ENCODE data around the gene ARCN1.
A peak's percentile ranks its signal among the peaks of the same experiment; 100 is the strongest.
"Not testable (repeated sequence)": the region's sequence is repeated elsewhere in the genome, so short reads cannot be mapped to it uniquely, and the experiment has no call there.

The ARCN1 gene

DNA sequence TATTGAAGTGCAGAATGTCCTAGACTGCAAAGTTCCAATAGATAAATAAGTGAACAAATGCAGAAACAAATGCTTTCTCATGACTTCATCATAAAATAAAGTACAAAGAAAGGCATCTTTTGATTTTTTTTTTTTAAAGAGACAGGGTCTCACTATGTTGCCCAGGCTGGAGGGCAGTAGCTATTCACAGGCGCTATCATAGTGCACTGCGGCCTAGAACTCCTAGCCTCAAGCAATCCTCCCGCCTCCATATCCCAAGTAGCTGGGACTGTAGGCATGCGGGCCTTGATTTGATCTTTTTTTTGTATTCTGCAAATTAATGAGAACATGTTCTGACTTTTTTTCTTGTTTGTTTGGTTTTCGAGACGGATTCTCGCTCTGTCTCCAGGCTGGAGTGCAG, 2.4 kb downstream of the ARCN1 start:
- H3K4me1 Mint-ChIP-seq (ENCODE audit: low read depth): peaks cover 65% of the 10 kb centered on the region

DNA sequence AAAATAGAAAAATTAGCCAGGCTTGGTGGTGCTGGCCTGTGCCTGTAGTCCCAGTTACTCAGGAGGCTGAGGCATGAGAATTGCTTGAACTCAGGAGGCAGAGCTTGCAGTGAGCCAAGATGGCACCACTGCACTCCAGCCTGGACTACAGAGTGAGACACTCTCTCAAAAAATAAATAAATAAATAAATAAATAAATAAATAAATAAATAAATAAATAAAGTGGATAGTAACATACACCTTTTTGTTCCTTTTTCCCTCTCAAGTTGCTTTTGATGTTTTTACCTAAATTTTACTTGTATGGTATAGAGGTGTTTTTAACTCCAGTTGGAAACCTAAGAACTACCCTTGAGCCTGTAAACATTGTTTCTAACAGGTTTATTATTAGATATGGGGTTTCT, 5.8 kb downstream of the ARCN1 start:
- not testable (repeated sequence) for H3K36me3 Mint-ChIP-seq; H3K27me3 Mint-ChIP-seq; H3K9me3 Mint-ChIP-seq (ENCODE audit: low read depth); H3K27ac Mint-ChIP-seq; H3K4me3 Mint-ChIP-seq
- peaks cover 55% of the 10 kb centered on the region for H3K4me1 Mint-ChIP-seq (ENCODE audit: low read depth)

More for the DNA sequence above, 2.4 kb downstream of the ARCN1 start:
- H3K9me3 Mint-ChIP-seq (ENCODE audit: low read depth): no peaks in the 10 kb centered on the region
- H3K4me3 Mint-ChIP-seq: peak overlapping the region; percentile 67
- H3K36me3 Mint-ChIP-seq: peaks cover 2% of the 10 kb centered on the region
- H3K27ac Mint-ChIP-seq: no peak overlapping the region
- H3K27me3 Mint-ChIP-seq: no peaks in the 10 kb centered on the region

DNA sequence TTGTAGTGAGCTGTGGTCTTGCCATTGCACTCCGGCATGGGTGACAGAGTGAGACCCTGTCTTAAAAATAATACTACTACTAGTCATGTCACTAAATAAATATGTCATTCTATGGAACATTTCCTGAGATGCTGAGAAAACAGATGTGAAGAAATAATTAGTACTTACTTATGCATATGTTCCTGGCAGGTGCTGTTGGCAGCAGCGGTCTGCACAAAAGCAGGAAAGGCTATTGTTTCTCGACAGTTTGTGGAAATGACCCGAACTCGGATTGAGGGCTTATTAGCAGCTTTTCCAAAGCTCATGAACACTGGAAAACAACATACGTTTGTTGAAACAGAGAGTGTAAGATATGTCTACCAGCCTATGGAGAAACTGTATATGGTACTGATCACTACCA, 8.8 kb downstream of the ARCN1 start:
- Mint-ChIP-seq H3K36me3 (peaks cover 2% of the 10 kb centered on the region), H3K4me3 (no peak overlapping the region), H3K27ac (peak overlapping the region; percentile 16), H3K27me3 (no peaks in the 10 kb centered on the region), H3K9me3 (ENCODE audit: low read depth) (no peaks in the 10 kb centered on the region), H3K4me1 (ENCODE audit: low read depth) (peaks cover 31% of the 10 kb centered on the region)

DNA sequence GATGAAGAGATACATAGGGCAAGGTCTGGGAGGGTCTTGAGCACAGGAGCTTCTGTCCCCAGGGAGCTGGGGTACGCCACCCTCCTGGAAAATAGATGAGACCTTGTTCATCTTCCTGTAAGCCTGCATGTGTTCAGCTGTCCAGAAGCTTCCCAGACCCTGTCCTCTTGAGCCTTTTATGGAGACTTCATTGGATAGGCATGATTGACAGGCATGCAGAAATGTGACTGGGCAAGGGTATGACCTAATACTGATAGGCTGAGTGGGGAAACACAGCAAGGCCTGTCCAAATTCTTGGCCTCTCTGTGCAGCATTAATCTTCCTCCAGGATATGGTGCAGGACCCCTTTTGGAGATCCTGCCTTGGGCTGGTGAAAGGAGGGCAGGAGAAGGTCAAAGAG, 15.7 kb downstream of the ARCN1 start:
- peaks cover 4% of the 10 kb centered on the region for H3K4me1 Mint-ChIP-seq (ENCODE audit: low read depth)
- H3K36me3 Mint-ChIP-seq: no peaks in the 10 kb centered on the region
- no peak overlapping the region for H3K4me3 Mint-ChIP-seq

DNA sequence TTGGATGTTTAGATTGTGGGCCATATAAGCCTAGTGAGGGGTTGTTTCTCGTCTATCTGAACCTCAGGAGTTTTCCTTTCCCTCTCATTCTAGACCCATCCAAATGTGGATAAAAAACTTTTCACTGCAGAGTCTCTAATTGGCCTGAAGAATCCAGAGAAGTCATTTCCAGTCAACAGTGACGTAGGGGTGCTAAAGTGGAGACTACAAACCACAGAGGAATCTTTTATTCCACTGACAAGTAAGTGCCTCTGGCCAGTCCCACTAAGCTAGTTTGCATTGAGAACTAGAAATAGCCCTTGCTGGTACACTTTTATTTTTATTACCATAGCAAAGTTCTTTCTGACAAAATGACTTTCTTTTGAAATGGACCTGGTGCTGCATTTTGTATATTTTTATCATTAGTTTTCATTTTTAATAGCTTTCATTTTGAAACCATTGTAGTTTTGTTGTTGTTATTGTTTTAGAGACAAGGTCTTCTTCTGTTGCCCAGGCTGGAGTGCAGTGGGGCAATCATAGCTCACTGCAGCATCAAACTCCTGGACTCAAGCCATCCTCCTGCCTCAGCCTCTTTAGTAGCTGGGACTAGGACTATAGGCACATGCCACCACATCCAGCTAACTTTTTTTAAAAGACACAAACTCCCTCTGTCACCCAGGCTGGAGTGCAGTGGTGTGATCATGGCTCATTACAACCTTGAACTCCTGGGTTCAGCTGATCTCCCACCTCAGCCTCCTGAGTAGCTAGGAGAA, 20.6 kb downstream of the ARCN1 start:
- peaks cover 2% of the 10 kb centered on the region for H3K36me3 Mint-ChIP-seq
- H3K4me1 Mint-ChIP-seq (ENCODE audit: low read depth): peaks cover 17% of the 10 kb centered on the region
- H3K4me3 Mint-ChIP-seq: no peak overlapping the region
- H3K9me3 Mint-ChIP-seq (ENCODE audit: low read depth): no peaks in the 10 kb centered on the region
- H3K27ac Mint-ChIP-seq: no peak overlapping the region
- H3K27me3 Mint-ChIP-seq: no peaks in the 10 kb centered on the region

More for the DNA sequence above, 15.7 kb downstream of the ARCN1 start:
- Mint-ChIP-seq H3K9me3 (ENCODE audit: low read depth) (no peaks in the 10 kb centered on the region), H3K27me3 (no peaks in the 10 kb centered on the region), H3K27ac (peak overlapping the region; percentile 41)

DNA sequence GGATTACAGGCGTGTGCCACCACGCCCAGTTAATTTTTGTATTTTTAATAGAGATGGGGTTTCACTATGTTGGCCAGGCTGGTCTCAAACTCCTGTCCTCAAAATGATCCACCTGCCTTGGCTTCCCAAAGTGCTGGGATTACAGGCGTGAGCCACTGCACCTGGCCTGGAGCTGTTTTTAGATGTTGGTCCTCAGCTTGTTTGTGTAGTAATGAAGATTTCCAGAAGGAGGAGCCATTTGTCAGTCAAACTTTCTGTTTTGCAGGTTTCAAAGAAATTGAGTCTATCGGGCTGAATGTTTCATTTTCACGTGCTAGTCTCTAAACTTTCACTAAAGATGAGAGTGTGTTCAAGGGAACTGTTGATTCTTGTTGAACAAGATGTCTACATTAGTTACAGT, 22.8 kb downstream of the ARCN1 start:
- not testable (repeated sequence) for H3K27me3 Mint-ChIP-seq; H3K9me3 Mint-ChIP-seq (ENCODE audit: low read depth); H3K36me3 Mint-ChIP-seq; H3K4me3 Mint-ChIP-seq
- Mint-ChIP-seq H3K4me1 (ENCODE audit: low read depth) (peaks cover 17% of the 10 kb centered on the region), H3K27ac (peak overlapping the region; percentile 73)

DNA sequence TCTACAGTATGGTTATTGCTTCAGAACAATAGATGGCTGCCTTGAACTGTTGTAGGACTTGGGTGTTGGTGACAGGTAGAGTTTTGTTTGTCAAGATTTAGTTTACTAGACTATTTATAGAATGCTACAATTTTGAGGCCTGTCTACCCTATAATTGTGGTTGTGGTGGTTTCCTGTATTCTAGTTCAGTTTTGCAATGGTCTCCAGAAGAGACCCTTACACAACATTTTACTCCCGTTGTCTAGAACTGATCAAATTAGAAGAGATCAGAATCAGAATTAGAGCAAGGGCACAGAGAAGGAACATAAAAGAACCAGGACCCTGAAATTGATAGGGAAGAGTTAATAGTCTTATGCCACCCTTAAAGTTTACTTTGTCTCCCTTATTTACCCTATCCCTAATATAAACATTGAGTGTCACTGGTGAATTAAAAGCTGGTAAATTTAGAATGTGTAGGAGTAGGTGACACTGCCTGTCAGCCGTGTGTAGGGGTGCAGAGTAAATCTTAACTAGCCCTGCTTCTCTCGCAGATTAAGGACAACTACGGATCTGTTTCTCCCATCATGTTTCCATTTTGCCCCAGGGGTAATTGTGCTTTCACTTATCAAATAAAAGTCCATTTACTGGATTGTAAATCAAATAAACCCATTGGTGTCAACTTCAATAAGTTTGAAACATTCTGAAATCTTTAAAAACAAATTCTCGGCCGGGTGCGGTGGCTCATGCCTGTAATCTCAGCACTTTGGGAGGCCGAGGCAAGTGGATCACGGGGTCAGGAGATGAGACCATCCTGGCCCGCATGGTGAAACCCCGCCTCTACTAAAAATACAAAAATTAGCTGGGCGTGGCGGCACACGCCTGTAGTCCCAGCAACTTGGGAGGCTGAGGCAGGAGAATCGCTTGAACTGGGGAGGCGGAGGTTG, 24.3 kb downstream of the ARCN1 start:
- peak overlapping the region; percentile 75 for H3K27ac Mint-ChIP-seq
- no peak overlapping the region for H3K4me3 Mint-ChIP-seq

DNA sequence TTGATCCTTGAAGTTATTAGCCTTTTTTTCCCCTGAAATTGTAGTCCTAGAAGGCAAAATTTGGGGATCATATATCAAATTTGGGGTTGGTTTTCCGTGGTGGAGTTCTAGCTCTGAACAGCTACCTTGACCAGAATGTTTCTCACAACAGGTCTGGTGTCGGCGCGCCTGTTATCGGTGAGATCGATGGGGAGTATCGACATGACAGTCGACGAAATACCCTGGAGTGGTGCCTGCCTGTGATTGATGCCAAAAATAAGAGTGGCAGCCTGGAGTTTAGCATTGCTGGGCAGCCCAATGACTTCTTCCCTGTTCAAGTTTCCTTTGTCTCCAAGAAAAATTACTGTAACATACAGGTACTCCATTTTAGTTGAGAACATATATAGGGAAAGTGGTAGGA, 25.3 kb downstream of the ARCN1 start:
- Mint-ChIP-seq H3K27ac (no peak overlapping the region), H3K4me1 (ENCODE audit: low read depth) (peaks cover 17% of the 10 kb centered on the region), H3K27me3 (no peaks in the 10 kb centered on the region), H3K4me3 (no peak overlapping the region), H3K9me3 (ENCODE audit: low read depth) (no peaks in the 10 kb centered on the region), H3K36me3 (peaks cover 2% of the 10 kb centered on the region)

More for the DNA sequence above, 24.3 kb downstream of the ARCN1 start:
- Mint-ChIP-seq H3K4me1 (ENCODE audit: low read depth) (peaks cover 17% of the 10 kb centered on the region), H3K36me3 (peaks cover 2% of the 10 kb centered on the region), H3K27me3 (no peaks in the 10 kb centered on the region), H3K9me3 (ENCODE audit: low read depth) (no peaks in the 10 kb centered on the region)

DNA sequence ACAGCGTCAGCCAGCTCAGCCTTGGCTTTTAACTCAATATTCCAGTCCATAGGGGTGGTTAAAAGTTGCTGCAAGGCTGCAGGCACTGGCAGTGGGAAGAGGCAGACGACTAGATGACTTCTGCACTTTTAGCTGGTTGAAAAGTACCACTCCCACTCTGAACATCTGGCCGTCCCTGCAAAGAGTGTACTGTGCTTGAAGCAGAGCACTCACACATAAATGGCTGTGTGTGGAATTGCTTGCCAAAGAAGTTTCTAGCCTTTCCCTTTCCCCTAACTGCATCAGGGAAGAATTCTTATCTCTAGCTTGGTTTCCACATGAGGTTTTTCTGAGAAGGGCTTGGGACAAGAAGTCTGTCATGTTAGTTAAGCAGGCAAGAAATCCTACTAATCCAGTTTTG, 30.1 kb downstream of the ARCN1 start:
- peak overlapping the region; percentile 5 for H3K27ac Mint-ChIP-seq
- no peak overlapping the region for H3K4me3 Mint-ChIP-seq
- H3K36me3 Mint-ChIP-seq: peaks cover 2% of the 10 kb centered on the region
- peaks cover 2% of the 10 kb centered on the region for H3K4me1 Mint-ChIP-seq (ENCODE audit: low read depth)
- no peaks in the 10 kb centered on the region for H3K9me3 Mint-ChIP-seq (ENCODE audit: low read depth)
- no peaks in the 10 kb centered on the region for H3K27me3 Mint-ChIP-seq

DNA sequence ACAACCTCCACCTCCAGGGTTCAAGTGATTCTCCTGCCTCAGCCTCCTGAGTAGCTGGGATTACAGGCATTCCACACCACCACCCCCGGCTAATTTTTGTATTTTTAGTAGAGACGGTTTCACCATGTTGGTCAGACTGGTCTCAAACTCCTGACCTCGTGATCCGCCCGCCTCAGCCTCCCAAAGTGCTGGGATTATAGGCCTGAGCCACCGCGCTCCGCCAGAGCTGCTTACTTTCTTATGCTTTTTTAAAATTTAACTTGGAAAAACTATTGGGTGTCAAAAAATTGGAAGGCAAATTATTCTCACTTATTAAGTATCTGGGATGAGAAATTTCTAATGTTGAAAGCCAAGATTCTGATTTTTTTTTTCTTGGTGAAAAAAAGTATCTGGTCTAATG, 31.5 kb downstream of the ARCN1 start:
- H3K9me3 Mint-ChIP-seq (ENCODE audit: low read depth); H3K36me3 Mint-ChIP-seq; H3K4me1 Mint-ChIP-seq (ENCODE audit: low read depth); H3K27me3 Mint-ChIP-seq; H3K4me3 Mint-ChIP-seq; H3K27ac Mint-ChIP-seq: not testable (repeated sequence)

DNA sequence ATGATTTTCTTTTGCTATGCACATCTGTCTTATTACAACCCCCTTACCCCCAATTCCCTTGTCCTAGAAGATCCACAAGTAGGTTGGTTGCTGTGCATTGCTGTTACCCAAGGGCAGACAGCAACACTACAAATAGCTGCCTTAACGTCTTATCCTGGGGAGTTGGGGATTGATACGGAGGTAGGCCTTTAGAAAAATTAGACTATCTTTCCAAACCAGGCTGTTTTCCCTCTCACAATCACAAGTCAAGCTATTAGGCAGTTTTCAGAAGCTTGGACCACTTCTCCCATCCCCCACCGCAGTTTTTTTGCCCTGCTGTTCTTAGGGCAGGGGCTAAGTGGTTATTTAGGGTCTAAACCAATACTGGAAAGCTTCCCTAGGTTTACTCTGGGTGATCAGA, 32.4 kb downstream of the ARCN1 start:
- no peaks in the 10 kb centered on the region for H3K27me3 Mint-ChIP-seq
- peaks cover 12% of the 10 kb centered on the region for H3K4me1 Mint-ChIP-seq (ENCODE audit: low read depth)
- H3K36me3 Mint-ChIP-seq: peaks cover 2% of the 10 kb centered on the region
- H3K4me3 Mint-ChIP-seq: no peak overlapping the region
- no peaks in the 10 kb centered on the region for H3K9me3 Mint-ChIP-seq (ENCODE audit: low read depth)
- no peak overlapping the region for H3K27ac Mint-ChIP-seq

DNA sequence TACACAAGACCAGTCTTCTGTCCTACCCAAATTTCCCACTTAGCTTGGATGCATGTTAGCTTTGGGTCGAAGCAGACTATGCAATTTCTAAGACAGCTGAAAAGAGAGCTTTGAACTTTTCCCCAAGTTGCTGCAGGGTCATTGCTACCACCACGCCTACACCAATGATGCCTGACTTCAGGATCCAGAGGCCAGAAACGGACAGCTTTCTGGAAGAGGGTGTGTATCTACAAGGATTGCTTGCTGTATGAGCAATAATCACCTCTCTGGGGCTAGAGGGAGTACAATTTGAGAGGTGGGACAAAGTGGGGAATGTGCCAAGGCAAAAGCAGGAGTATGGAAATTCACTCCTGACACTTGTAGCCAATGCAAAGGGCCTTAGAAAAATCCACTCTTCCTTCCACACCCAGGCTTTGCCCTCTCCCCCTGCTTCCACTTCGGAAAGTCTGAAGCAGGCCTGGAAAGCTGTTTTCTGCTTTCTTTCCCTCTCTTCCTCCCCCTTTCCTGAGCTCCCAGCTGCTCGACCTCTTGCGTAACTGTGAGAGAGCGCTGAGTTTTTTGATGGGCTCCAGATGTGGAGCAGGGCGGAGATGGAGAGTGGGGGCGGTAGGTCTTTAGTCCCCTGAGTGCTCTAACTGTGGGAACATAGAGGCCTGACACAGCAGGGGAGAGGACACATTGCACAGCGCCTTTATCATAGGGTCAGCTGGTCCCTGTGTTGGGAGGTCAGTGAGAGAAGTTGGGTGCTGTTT, 33.1 kb downstream of the ARCN1 start:
- H3K27me3 Mint-ChIP-seq: no peaks in the 10 kb centered on the region
- H3K4me1 Mint-ChIP-seq (ENCODE audit: low read depth): peaks cover 16% of the 10 kb centered on the region
- H3K36me3 Mint-ChIP-seq: peaks cover 2% of the 10 kb centered on the region

DNA sequence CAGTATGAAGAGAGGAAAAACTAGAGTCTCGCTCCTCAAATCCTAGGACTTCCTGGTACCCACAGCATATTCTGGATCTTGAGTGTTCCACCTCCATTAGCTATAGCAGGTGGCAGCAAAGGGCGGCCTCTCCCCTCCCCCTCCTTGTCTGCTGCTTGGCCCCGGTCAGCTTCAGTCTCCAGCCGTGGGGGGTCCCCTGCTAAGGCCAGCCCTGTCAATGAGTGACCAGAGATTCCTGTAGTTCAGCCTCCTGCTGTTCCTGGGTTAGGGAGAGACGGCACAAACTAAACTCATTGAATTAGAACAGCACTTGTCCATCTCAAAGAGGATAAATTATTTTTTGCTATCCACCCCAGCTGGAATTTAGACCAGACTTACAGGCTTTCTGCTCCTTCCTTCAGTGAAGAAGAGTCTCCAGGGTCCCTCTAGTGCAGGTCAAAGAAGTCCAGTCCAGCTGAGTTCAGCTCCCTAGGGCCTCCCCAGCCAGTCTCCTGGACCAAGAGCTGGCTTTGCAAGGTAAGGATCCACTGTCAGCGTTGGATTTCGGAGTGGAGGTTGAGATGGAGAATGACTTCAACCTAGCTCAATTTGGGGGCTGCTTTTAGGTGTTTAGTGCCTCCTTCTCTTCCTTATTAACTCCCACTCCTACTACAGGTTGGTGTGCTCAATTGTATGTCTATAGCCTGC, 34.1 kb downstream of the ARCN1 start:
- Mint-ChIP-seq H3K27ac (peak overlapping the region; percentile 72), H3K27me3 (no peaks in the 10 kb centered on the region), H3K4me3 (peak overlapping the region; percentile 69), H3K9me3 (ENCODE audit: low read depth) (no peaks in the 10 kb centered on the region), H3K4me1 (ENCODE audit: low read depth) (peaks cover 19% of the 10 kb centered on the region), H3K36me3 (peaks cover 2% of the 10 kb centered on the region)

More for the DNA sequence above, 33.1 kb downstream of the ARCN1 start:
- Mint-ChIP-seq H3K27ac (no peak overlapping the region), H3K4me3 (no peak overlapping the region), H3K9me3 (ENCODE audit: low read depth) (no peaks in the 10 kb centered on the region)

DNA sequence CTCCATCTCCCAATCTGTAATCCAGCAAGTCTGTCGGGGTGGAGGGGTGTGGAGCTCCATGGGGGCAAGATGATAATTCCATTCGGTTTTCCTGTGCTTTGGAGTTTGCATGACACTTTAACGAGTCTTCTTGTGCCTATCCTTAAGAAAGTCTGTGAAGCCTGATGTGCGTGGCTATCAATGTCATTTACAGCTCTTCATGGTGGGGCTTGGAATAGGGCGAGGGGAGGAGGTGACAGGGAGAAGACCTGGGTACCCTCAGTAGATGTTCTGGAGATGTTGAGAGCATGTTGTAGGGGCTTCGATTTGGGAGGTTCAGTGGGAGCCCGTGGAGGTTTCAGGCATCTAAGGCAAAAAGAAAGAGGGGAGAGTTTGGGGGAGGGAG, 34.6 kb downstream of the ARCN1 start:
- Mint-ChIP-seq H3K4me1 (ENCODE audit: low read depth) (peaks cover 19% of the 10 kb centered on the region), H3K36me3 (peaks cover 2% of the 10 kb centered on the region), H3K27ac (peak overlapping the region; percentile 72), H3K9me3 (ENCODE audit: low read depth) (no peaks in the 10 kb centered on the region), H3K27me3 (no peaks in the 10 kb centered on the region), H3K4me3 (peak overlapping the region; percentile 69)

Measured in activated naive CD8-positive, alpha-beta T cell (primary cell).